HepG2 (cell line): ENCODE data around the gene BLMH.

Experiments
- AGO1 ChIP-seq: fragments of 200-400 bp; formaldehyde crosslinking; IDR thresholded peaks from 2 replicates; pipeline ENCODE4 v1.6.1; 2017; ENCODE audit warnings: mild to moderate bottlenecking, low read depth, low read length, moderate library complexity; ENCODE audit not compliant: poor library complexity, severe bottlenecking
- ATAD3A ChIP-seq: sonication (generic); formaldehyde crosslinking; IDR thresholded peaks from 2 replicates; pipeline ENCODE4 v1.4.0; 2020; ENCODE audit warnings: missing genetic modification reagents
- FOSL2 ChIP-seq: sonication (generic); formaldehyde crosslinking; IDR thresholded peaks from 2 replicates; pipeline ENCODE4 v1.4.0; 2020; ENCODE audit warnings: missing genetic modification reagents
- FOXK1 ChIP-seq: sonication (generic); formaldehyde crosslinking; IDR thresholded peaks from 2 replicates; pipeline ENCODE4 v1.4.0; 2020; ENCODE audit warnings: low read depth, missing genetic modification reagents, borderline replicate concordance
- GPN1 ChIP-seq: sonication (generic); formaldehyde crosslinking; IDR thresholded peaks from 2 replicates; pipeline ENCODE4 v1.5.1; 2020; ENCODE audit warnings: missing genetic modification reagents, borderline replicate concordance
- KDM1A ChIP-seq: IDR thresholded peaks from 2 replicates; pipeline ENCODE4 v1.6.1; 2016; ENCODE audit warnings: missing compliant biosample characterization
- POGZ ChIP-seq: sonication (generic); formaldehyde crosslinking; IDR thresholded peaks from 2 replicates; pipeline ENCODE4 v1.4.0; 2020; ENCODE audit warnings: mild to moderate bottlenecking, missing genetic modification reagents
- ZNF256 ChIP-seq: sonication (generic); formaldehyde crosslinking; conservative IDR thresholded peaks from 2 replicates; pipeline ENCODE4 v1.4.0; 2020; ENCODE audit warnings: missing genetic modification reagents
- ZNF260 ChIP-seq: sonication (generic); formaldehyde crosslinking; IDR thresholded peaks from 2 replicates; pipeline ENCODE4 v1.4.0; 2020; ENCODE audit warnings: missing genetic modification reagents, low read depth, mild to moderate bottlenecking, borderline replicate concordance
- ZNF563 ChIP-seq: sonication (generic); formaldehyde crosslinking; IDR thresholded peaks from 2 replicates; pipeline ENCODE4 v1.8.0; 2022; ENCODE audit warnings: mild to moderate bottlenecking, moderate library complexity, missing genetic modification reagents
- TF ChIP-seq, protein P1 (sequence below): sonication (generic); formaldehyde crosslinking; IDR thresholded peaks from 2 replicates; pipeline ENCODE4 v1.5.0; 2020; ENCODE audit warnings: mild to moderate bottlenecking, missing genetic modification reagents, moderate library complexity
- TF ChIP-seq, protein P2 (sequence below): sonication (generic); formaldehyde crosslinking; IDR thresholded peaks from 2 replicates; pipeline ENCODE4 v1.5.0; 2020; ENCODE audit warnings: missing genetic modification reagents
- TF ChIP-seq, protein P3 (sequence below): IDR thresholded peaks from 2 replicates; pipeline ENCODE4 v1.6.1; 2012; ENCODE audit warnings: low read depth, low read length, improper control_type of control experiment

DNA sequence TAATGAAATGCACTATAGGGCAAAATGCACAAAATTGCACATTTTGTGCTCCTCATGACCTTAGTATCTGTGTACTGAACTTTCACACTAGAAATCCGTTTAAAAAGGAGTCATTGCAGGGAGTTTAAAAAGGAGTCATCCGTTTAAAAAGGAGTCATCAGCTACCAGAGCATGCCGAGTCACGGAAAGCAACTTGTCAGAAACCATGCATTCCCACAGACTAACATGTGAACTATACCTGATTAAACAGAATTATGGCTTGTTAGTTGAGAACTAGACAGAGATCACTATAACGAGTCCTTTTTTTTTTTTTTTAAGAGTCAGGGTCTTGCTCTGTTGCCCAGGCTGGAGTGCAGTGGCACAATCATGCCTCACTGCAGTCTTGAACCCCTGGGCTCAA lies 92.1 kb downstream of the BLMH start:
- TF ChIP-seq FOSL2 (CRISPR knock-in tag) (no peak), GPN1 (CRISPR knock-in tag) (no peak), ZNF256 (CRISPR knock-in tag) (no peak), FOXK1 (CRISPR knock-in tag) (no peak), AGO1 (no peak), ZNF563 (no peak), POGZ (CRISPR knock-in tag) (no peak), ZNF260 (no peak), ATAD3A (CRISPR knock-in tag) (no peak), KDM1A (no peak)
- TF ChIP-seq, protein P1, sequence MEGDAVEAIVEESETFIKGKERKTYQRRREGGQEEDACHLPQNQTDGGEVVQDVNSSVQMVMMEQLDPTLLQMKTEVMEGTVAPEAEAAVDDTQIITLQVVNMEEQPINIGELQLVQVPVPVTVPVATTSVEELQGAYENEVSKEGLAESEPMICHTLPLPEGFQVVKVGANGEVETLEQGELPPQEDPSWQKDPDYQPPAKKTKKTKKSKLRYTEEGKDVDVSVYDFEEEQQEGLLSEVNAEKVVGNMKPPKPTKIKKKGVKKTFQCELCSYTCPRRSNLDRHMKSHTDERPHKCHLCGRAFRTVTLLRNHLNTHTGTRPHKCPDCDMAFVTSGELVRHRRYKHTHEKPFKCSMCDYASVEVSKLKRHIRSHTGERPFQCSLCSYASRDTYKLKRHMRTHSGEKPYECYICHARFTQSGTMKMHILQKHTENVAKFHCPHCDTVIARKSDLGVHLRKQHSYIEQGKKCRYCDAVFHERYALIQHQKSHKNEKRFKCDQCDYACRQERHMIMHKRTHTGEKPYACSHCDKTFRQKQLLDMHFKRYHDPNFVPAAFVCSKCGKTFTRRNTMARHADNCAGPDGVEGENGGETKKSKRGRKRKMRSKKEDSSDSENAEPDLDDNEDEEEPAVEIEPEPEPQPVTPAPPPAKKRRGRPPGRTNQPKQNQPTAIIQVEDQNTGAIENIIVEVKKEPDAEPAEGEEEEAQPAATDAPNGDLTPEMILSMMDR = no peak
- TF ChIP-seq, protein P2, sequence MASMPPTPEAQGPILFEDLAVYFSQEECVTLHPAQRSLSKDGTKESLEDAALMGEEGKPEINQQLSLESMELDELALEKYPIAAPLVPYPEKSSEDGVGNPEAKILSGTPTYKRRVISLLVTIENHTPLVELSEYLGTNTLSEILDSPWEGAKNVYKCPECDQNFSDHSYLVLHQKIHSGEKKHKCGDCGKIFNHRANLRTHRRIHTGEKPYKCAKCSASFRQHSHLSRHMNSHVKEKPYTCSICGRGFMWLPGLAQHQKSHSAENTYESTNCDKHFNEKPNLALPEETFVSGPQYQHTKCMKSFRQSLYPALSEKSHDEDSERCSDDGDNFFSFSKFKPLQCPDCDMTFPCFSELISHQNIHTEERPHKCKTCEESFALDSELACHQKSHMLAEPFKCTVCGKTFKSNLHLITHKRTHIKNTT = no peak
- TF ChIP-seq, protein P3, sequence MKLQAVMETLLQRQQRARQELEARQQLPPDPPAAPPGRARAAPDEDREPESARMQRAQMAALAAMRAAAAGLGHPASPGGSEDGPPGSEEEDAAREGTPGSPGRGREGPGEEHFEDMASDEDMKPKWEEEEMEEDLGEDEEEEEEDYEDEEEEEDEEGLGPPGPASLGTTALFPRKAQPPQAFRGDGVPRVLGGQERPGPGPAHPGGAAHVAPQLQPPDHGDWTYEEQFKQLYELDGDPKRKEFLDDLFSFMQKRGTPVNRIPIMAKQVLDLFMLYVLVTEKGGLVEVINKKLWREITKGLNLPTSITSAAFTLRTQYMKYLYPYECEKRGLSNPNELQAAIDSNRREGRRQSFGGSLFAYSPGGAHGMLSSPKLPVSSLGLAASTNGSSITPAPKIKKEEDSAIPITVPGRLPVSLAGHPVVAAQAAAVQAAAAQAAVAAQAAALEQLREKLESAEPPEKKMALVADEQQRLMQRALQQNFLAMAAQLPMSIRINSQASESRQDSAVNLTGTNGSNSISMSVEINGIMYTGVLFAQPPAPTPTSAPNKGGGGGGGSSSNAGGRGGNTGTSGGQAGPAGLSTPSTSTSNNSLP = no peak
